ENCODE measurements around the gene NCKAP1.

DNA sequence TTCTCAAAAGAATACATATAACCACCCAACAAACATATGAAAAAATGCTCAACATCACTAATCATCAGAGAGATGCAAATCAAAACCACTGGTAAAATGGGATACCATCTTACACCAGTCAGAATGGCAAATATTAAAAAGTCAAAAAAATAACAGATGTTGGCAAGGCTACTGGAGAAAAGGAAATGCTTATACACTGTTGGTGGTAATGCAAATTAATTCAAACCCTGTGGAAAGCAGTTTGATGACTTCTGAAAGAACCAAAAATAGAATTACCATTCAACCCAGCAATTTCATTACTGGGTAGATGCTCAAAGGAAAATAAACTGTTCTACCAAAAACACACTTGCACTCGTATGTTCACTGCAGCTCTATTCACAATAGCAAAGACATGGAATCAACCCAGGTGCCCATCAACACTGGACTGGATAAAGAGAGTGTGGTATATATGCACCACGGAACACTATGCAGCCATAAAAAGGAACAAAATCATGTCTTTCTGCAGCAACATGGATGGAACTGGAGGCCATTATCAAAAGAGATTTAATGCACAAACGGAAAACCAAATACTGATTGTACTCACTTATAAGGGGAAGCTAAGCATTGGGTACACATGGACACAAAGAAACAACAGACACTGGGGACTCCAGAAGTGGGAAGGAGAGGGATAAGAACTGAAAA lies 38.8 kb downstream of the NCKAP1 start:
- TF ChIP-seq, protein P1, sequence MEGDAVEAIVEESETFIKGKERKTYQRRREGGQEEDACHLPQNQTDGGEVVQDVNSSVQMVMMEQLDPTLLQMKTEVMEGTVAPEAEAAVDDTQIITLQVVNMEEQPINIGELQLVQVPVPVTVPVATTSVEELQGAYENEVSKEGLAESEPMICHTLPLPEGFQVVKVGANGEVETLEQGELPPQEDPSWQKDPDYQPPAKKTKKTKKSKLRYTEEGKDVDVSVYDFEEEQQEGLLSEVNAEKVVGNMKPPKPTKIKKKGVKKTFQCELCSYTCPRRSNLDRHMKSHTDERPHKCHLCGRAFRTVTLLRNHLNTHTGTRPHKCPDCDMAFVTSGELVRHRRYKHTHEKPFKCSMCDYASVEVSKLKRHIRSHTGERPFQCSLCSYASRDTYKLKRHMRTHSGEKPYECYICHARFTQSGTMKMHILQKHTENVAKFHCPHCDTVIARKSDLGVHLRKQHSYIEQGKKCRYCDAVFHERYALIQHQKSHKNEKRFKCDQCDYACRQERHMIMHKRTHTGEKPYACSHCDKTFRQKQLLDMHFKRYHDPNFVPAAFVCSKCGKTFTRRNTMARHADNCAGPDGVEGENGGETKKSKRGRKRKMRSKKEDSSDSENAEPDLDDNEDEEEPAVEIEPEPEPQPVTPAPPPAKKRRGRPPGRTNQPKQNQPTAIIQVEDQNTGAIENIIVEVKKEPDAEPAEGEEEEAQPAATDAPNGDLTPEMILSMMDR (conservative IDR thresholded peaks at IDR 0.05; ENCODE audit: low read depth, low read length): no peak
- TF ChIP-seq EZH2 (IDR thresholded peaks at IDR 0.05; ENCODE audit: low read length, unreplicated experiment): no peak
